IgD-negative memory B cell (primary cell): ENCODE results near the gene TMC7. TPM values are rescaled to one million over a fixed set of nuclear protein-coding genes. Genes with fewer than 3 reads are reported as not detected.

Source experiments
- H3K27ac Mint-ChIP-seq, 3 donors: one replicate each; pipeline ENCODE4 v1.8.0; 2020 to 2022; ENCODE audit warnings: mild to moderate bottlenecking in 3 of 3, mixed read lengths in 3 of 3, moderate library complexity in 1 of 3
- H3K27me3 Mint-ChIP-seq: one replicate; pipeline ENCODE4 v1.8.0; 2021; ENCODE audit warnings: mixed read lengths
- H3K36me3 Mint-ChIP-seq: one replicate; pipeline ENCODE4 v1.8.0; 2020; ENCODE audit warnings: mild to moderate bottlenecking, mixed read lengths
- H3K4me1 Mint-ChIP-seq, 3 donors: one replicate each; pipeline ENCODE4 v1.8.0; 2020 to 2022; ENCODE audit warnings: mixed read lengths in 3 of 3, mild to moderate bottlenecking in 1 of 3
- H3K4me3 Mint-ChIP-seq, 4 donors: one replicate each; pipeline ENCODE4 v1.8.0; 2020 to 2022; ENCODE audit warnings: mild to moderate bottlenecking in 4 of 4, mixed read lengths in 4 of 4, moderate library complexity in 3 of 4
- H3K9me3 Mint-ChIP-seq, 3 donors: one replicate each; pipeline ENCODE4 v1.8.0; 2020 to 2021; ENCODE audit warnings: mixed read lengths in 3 of 3, mild to moderate bottlenecking in 1 of 3
- polyA plus RNA-seq: library from polyadenylated mRNA; unstranded; fragments of 300-500 nt; fragmentation: Illumina TruSeq; gene quantifications from one replicate; pipeline ENCODE4 v1.2.3, GENCODE V29; 2021

TMC7 gene
- polyA plus RNA-seq, 1 donor from 2014 or later: not detected

DNA sequence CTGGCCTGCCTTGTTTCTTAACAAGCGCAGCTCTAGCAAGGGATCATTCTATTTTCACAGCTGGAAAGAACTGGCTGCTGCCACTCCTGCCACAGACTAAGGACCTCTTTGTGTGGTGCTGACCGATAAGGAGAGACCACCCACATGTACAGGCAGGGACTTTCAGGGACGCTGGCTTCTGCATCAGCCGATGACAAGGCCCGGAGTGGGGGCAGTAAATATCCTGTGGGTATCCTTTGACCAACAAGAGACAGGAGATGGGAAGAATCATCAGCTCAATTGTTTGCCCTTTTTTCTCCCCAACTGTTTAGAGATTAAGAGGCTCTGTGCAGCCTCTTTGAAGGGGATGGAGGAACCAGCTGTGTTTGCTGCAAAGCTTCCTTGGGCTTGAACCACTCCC is 120.9 kb downstream of the TMC7 start:
- Mint-ChIP-seq H3K9me3 (peaks cover 0 to 6% (median 0%) of the 10 kb centered on the region in 3 donors), H3K4me3 (no peak overlapping the region), H3K4me1 (peaks cover 0 to 2% (median 0%) of the 10 kb centered on the region in 3 donors), H3K36me3 (peaks cover 1% of the 10 kb centered on the region), H3K27me3 (no peaks in the 10 kb centered on the region), H3K27ac (no peak overlapping the region)

GRCh38 chr16:19105131-19105530 is 121.4 kb downstream of the TMC7 start:
- no peaks in the 10 kb centered on the region for H3K27me3 Mint-ChIP-seq
- peaks cover 0 to 2% (median 0%) of the 10 kb centered on the region in 3 donors for H3K4me1 Mint-ChIP-seq
- H3K27ac Mint-ChIP-seq: no peak overlapping the region
- peaks cover 1% of the 10 kb centered on the region for H3K36me3 Mint-ChIP-seq
- H3K4me3 Mint-ChIP-seq: no peak overlapping the region
- peaks cover 0 to 6% (median 0%) of the 10 kb centered on the region in 3 donors for H3K9me3 Mint-ChIP-seq

GRCh38 chr16:19105891-19106624 is 122.3 kb downstream of the TMC7 start:
- Mint-ChIP-seq H3K9me3 (peaks cover 0 to 2% (median 0%) of the 10 kb centered on the region in 3 donors), H3K36me3 (peaks cover 1% of the 10 kb centered on the region), H3K4me3 (no peak overlapping the region), H3K4me1 (peaks cover 0 to 2% (median 0%) of the 10 kb centered on the region in 3 donors), H3K27me3 (no peaks in the 10 kb centered on the region), H3K27ac (no peak overlapping the region)

DNA sequence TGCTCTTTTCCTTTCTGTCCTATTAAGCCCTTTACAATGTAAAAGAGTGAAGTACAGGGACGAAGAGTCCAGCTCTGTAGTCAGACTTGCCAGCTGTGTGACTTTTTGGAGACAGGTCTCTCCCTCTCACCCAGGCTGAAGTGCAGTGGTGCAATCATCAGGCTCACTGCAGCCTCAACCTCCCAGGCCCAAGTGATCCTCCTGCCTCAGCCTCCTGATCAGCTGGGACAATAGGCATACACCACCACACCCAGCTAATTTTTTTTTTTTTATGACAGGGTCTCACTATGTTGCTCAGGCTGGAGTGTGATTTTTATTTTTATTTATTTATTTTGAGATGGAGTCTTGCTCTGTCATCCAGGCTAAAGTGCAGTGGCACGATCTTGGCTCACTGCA is 122.9 kb downstream of the TMC7 start:
- Mint-ChIP-seq H3K9me3 (no peaks in the 10 kb centered on the region), H3K27ac (no peak overlapping the region), H3K4me3 (no peak overlapping the region), H3K4me1 (peaks cover 0 to 2% (median 0%) of the 10 kb centered on the region in 3 donors), H3K36me3 (peaks cover 1% of the 10 kb centered on the region), H3K27me3 (no peaks in the 10 kb centered on the region)

GRCh38 chr16:19108409-19109287 is 124.9 kb downstream of the TMC7 start:
- H3K36me3 Mint-ChIP-seq: peaks cover 1% of the 10 kb centered on the region
- peak overlapping the region in 1 of 4 donors; percentile 49 for H3K4me3 Mint-ChIP-seq
- H3K27me3 Mint-ChIP-seq: no peaks in the 10 kb centered on the region
- H3K27ac Mint-ChIP-seq: no peak overlapping the region
- peaks cover 4 to 9% (median 7%) of the 10 kb centered on the region in 3 donors for H3K4me1 Mint-ChIP-seq
- H3K9me3 Mint-ChIP-seq: no peaks in the 10 kb centered on the region

GRCh38 chr16:19109288-19109664 is 125.5 kb downstream of the TMC7 start:
- no peaks in the 10 kb centered on the region for H3K9me3 Mint-ChIP-seq
- H3K27me3 Mint-ChIP-seq: no peaks in the 10 kb centered on the region
- H3K4me1 Mint-ChIP-seq: peaks cover 4 to 9% (median 5%) of the 10 kb centered on the region in 3 donors
- H3K4me3 Mint-ChIP-seq: peak overlapping the region in 1 of 4 donors; percentile 49
- no peak overlapping the region for H3K27ac Mint-ChIP-seq
- H3K36me3 Mint-ChIP-seq: peaks cover 1% of the 10 kb centered on the region

- peak overlapping the region in 1 of 3 donors; percentile 35 for H3K27ac Mint-ChIP-seq
- H3K36me3 Mint-ChIP-seq: peaks cover 1% of the 10 kb centered on the region
- H3K4me1 Mint-ChIP-seq: peaks cover 4 to 9% (median 5%) of the 10 kb centered on the region in 3 donors
- no peaks in the 10 kb centered on the region for H3K27me3 Mint-ChIP-seq
- H3K9me3 Mint-ChIP-seq: no peaks in the 10 kb centered on the region
- peak overlapping the region in 1 of 4 donors; percentile 3 for H3K4me3 Mint-ChIP-seq
Observed at GRCh38 chr16:19110537-19111360, 127.0 kb downstream of the TMC7 start.

- Mint-ChIP-seq H3K4me3 (peak overlapping the region; percentile 13 to 72 (median 48)), H3K27ac (peak overlapping the region in 2 of 3 donors; percentile 23 to 87), H3K36me3 (peaks cover 1% of the 10 kb centered on the region), H3K4me1 (peaks cover 14 to 19% (median 15%) of the 10 kb centered on the region in 3 donors), H3K9me3 (no peaks in the 10 kb centered on the region), H3K27me3 (no peaks in the 10 kb centered on the region)
Observed at GRCh38 chr16:19112099-19112407, 128.3 kb downstream of the TMC7 start.

Other genes with a start within 250 kb of the TMC7 start
- gene RPS15A, start 193.6 kb upstream of the TMC7 start, polyA plus RNA-seq: 3,520 TPM
- 142 TPM for gene ARL6IP1, start 182.4 kb upstream of the TMC7 start, polyA plus RNA-seq
- gene SMG1, start 57.5 kb upstream of the TMC7 start, polyA plus RNA-seq: 17.2 TPM
- gene COQ7, start 83.7 kb downstream of the TMC7 start, polyA plus RNA-seq: 15.4 TPM
- gene ITPRIPL2, start 130.0 kb downstream of the TMC7 start, polyA plus RNA-seq: 4.7 TPM
- gene SYT17, start 184.3 kb downstream of the TMC7 start, polyA plus RNA-seq: 3.2 TPM